SK-N-SH (cell line): Measurements from ENCODE around the gene NFASC.

Experiments used
- CHD2 ChIP-seq: fragments of 150-350 bp; IDR thresholded peaks from 2 replicates; pipeline ENCODE4 v1.6.1; 2018; ENCODE audit warnings: low read length; ENCODE audit not compliant: partially characterized antibody
- CTCF ChIP-seq: fragments of 200-600 bp; sonication (generic); IDR thresholded peaks from 2 replicates; pipeline ENCODE4 v1.6.1; 2017; ENCODE audit warnings: antibody characterized with exemption, mild to moderate bottlenecking, moderate library complexity
- MXI1 ChIP-seq: IDR thresholded peaks from 2 replicates; pipeline ENCODE4 v1.6.1; 2012; ENCODE audit warnings: mild to moderate bottlenecking, low read depth, low read length, improper control_type of control experiment
- YY1 ChIP-seq: IDR thresholded peaks from 2 replicates; pipeline ENCODE4 v1.4.0; 2012; ENCODE audit warnings: low read depth, mild to moderate bottlenecking

- TF ChIP-seq CTCF (no peak), YY1 (no peak), CHD2 (no peak), MXI1 (no peak)
These were observed 200.4 kb downstream of the NFASC start for GRCh38 chr1:205071028-205071409.
